Upper lobe of left lung (tissue), 4 donors: ENCODE measurements around the gene ATP5MK.

ENCODE experiments used
- CTCF ChIP-seq, 6 experiments: fragments of 450-650 bp in 4 of 6; fragments of 200-600 bp in 2 of 6; sonication (generic) in 2 of 6; IDR thresholded peaks; one replicate each; pipeline ENCODE4 v1.5.1; 2016 to 2019; ENCODE audit warnings: antibody characterized with exemption in 6 of 6
- POLR2A ChIP-seq, 4 donors: fragments of 450-650 bp; IDR thresholded peaks; one replicate each; pipeline ENCODE4 v1.5.1; 2016 to 2017; ENCODE audit warnings: antibody characterized with exemption in 4 of 4, mild to moderate bottlenecking in 2 of 4
- POLR2AphosphoS5 ChIP-seq, 2 donors: sonication (generic); formaldehyde crosslinking; IDR thresholded peaks; one replicate each; pipeline ENCODE4 v1.5.1; 2017; ENCODE audit warnings: antibody characterized with exemption in 2 of 2

GRCh38 chr10:103439776-103440175 is 43.5 kb upstream of the ATP5MK start:
- TF ChIP-seq CTCF (IDR thresholded peaks at IDR 0.05) (no peak), POLR2A (IDR thresholded peaks at IDR 0.05) (no peak), POLR2AphosphoS5 (IDR thresholded peaks at IDR 0.05) (no peak)
